Mucosa of descending colon (tissue), 3 donors: ENCODE data around the gene ARFRP1. TPM values are rescaled to one million over a fixed set of nuclear protein-coding genes. Genes with fewer than 3 reads are reported as not detected.

ENCODE experiments used
- ATAC-seq: fragments of 200-7000 bp; cut with Tn5 transposase; one replicate; pipeline ENCODE4 v1.9.1; 2020; ENCODE audit warnings: mild to moderate bottlenecking, moderate library complexity
- DNase-seq, 3 donors: peaks; one replicate each; pipeline ENCODE4 v3.0.0-alpha.2; 2020
- H3K36me3 ChIP-seq: fragments of 200-600 bp; one replicate; pipeline ENCODE4 v1.8.0; 2021; ENCODE audit warnings: low read depth, mild to moderate bottlenecking
- H3K4me1 ChIP-seq: fragments of 200-600 bp; one replicate; pipeline ENCODE4 v1.8.0; 2021; ENCODE audit warnings: low read depth, mild to moderate bottlenecking
- H3K4me3 ChIP-seq: fragments of 200-600 bp; one replicate; pipeline ENCODE4 v1.8.0; 2021; ENCODE audit warnings: mild to moderate bottlenecking
- H3K9me3 ChIP-seq: fragments of 200-600 bp; one replicate; pipeline ENCODE4 v1.8.0; 2021; ENCODE audit warnings: mild to moderate bottlenecking
- intact Hi-C, 2 donors: fragments of 100-400 bp; cut with DNase I in 1 of 2; cut with micrococcal nuclease in 1 of 2; formaldehyde crosslinking; loops; one replicate each; pipeline versions ENCODE4 v1.11.0 to v1.11.1; 2022; cut with DNase I, micrococcal nuclease
- long read RNA-seq, 2 donors: library from polyadenylated mRNA; unstranded; transcript quantifications; one replicate each; pipeline ENCODE4 v2.0.0, GENCODE V29; 2019 to 2021
- total RNA-seq, 3 donors: library from RNA; stranded (reverse); fragmentation: NEBNext Ultra II Directional in 2 of 3; extraction: Animal tissue kit (Norgen Biotek cat#: 25700) in 2 of 3; gene quantifications; one replicate each; pipeline versions ENCODE4 v1.2.1 to v1.2.4, GENCODE V29; 2021 to 2023
- TF ChIP-seq, protein P1 (sequence below): fragments of 200-600 bp; IDR thresholded peaks from one replicate; pipeline ENCODE4 v1.8.0; 2022; ENCODE audit warnings: antibody characterized with exemption, mild to moderate bottlenecking
- donor health status: DM: no; HTN: no; CAD: no; lungs with moderate emphysema.
- donor health status: DM: no; HTN: no; CAD: no.
- donor health status: DM: no; HTN: yes; CAD: no.

ARFRP1 gene, protein sequence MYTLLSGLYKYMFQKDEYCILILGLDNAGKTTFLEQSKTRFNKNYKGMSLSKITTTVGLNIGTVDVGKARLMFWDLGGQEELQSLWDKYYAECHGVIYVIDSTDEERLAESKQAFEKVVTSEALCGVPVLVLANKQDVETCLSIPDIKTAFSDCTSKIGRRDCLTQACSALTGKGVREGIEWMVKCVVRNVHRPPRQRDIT
- total RNA-seq, result 10 to 100 TPM; 64.5 to 69.7 (median 68.6) TPM
- long read RNA-seq, donor 1, transcript ARFRP1-212 (8 exons, 1,623 nt), result minor isoform, 10 of 119 reads
- long read RNA-seq, donor 1, transcript ARFRP1-214 (8 exons, 2,559 nt), result major isoform, 32 of 119 reads
- long read RNA-seq, donor 1, transcript ARFRP1-213 (8 exons, 2,456 nt), result minor isoform, 5 of 119 reads
- long read RNA-seq, donor 1, partial matches to known transcripts, result 6 of 119 reads
- long read RNA-seq, donor 1, other reads (novel, unspliced or antisense), result 58 of 119 reads
- long read RNA-seq, donor 2, transcript ARFRP1-208 (7 exons, 2,974 nt), result minor isoform, 10 of 76 reads
- long read RNA-seq, donor 2, transcript ARFRP1-214 (8 exons, 2,559 nt), result major isoform, 21 of 76 reads
- long read RNA-seq, donor 2, partial matches to known transcripts, result 4 of 76 reads
- long read RNA-seq, donor 2, other reads (novel, unspliced or antisense), result 34 of 76 reads

DNA sequence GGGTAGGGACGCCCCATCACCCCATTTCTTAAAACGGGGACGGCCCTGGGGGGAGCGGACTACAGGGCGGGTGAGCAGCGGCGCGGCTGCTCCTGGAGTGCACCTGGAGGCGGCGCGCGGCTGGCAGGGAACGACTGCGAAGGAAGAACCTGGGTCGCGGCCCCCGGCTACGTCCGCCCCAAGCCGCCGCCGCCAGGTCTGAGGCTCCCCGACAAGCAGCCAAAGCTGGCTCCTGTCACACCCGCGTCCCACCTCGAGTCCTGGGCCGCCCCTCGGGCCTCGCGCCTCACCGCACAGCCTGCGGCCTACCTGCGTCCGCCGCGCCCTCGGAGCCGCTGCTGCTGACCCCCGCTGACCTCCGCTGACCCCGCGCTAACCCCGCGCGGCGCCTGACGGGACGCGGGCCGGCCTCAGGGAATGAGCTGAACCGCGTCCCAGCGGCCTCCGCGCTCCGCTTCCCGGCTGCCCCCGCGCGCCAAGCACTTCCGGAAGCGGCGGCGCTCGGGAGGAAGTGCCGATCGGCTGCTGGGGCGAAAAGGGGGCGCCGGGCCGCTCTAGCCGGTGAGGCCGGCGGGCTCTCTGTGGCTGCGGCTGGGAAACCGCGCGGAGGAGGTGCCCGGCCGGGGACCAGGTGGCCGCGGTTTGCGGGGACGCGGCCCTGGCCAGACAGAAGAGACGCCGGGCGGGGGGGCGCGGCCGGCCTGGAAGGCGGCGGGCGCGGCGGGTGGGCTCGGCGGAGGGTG lies at the start of gene ARFRP1, which contains the start of gene ZGPAT:
TSS of gene ARFRP1 (minus strand) at position 419 of the 743 bp plus-strand sequence. CDS start 885 bp downstream, outside the sequence.
TSS of gene ZGPAT (plus strand) at position 482 of the 743 bp plus-strand sequence. CDS start 542 bp downstream, outside the sequence.
- Histone ChIP-seq H3K4me1 (peaks cover 18% of the 10 kb centered on the region), H3K9me3 (no peaks in the 10 kb centered on the region), H3K4me3 (peak within 1 kb of the TSS; percentile 87), H3K36me3 (no peaks in the 10 kb centered on the region)
- intact Hi-C loops, result no loop called here
- TF ChIP-seq, protein P1, sequence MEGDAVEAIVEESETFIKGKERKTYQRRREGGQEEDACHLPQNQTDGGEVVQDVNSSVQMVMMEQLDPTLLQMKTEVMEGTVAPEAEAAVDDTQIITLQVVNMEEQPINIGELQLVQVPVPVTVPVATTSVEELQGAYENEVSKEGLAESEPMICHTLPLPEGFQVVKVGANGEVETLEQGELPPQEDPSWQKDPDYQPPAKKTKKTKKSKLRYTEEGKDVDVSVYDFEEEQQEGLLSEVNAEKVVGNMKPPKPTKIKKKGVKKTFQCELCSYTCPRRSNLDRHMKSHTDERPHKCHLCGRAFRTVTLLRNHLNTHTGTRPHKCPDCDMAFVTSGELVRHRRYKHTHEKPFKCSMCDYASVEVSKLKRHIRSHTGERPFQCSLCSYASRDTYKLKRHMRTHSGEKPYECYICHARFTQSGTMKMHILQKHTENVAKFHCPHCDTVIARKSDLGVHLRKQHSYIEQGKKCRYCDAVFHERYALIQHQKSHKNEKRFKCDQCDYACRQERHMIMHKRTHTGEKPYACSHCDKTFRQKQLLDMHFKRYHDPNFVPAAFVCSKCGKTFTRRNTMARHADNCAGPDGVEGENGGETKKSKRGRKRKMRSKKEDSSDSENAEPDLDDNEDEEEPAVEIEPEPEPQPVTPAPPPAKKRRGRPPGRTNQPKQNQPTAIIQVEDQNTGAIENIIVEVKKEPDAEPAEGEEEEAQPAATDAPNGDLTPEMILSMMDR, result no peak
- DNase-seq (peak; percentile 92 to 95 (median 94)), ATAC-seq (peak; percentile 94)

DNA sequence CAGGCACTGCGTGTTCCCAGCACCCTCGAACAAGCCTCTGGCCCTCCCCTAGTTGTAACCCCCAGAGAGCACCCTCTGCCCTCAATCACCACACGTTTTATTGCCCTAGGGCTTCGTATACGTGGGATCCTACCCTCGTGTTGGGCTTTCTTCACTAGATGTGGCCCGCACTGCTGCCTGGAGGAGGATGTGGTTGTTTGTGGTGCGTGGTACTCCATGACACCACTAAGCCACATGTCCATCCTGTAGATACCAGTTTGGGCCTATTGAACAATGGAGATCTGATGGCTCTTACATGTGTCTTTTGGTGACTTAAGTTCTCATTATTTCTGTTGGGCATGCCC lies 48.8 kb upstream of the ARFRP1 start:
- no peak for ATAC-seq
- Histone ChIP-seq H3K9me3 (no peaks in the 10 kb centered on the region), H3K4me3 (no peak overlapping the region), H3K36me3 (no peaks in the 10 kb centered on the region), H3K4me1 (no peaks in the 10 kb centered on the region)
- DNase-seq, result peak in 1 of 3 donors; percentile 7
- intact Hi-C loops, result no loop called here
- TF ChIP-seq, protein P1, result no peak

DNA sequence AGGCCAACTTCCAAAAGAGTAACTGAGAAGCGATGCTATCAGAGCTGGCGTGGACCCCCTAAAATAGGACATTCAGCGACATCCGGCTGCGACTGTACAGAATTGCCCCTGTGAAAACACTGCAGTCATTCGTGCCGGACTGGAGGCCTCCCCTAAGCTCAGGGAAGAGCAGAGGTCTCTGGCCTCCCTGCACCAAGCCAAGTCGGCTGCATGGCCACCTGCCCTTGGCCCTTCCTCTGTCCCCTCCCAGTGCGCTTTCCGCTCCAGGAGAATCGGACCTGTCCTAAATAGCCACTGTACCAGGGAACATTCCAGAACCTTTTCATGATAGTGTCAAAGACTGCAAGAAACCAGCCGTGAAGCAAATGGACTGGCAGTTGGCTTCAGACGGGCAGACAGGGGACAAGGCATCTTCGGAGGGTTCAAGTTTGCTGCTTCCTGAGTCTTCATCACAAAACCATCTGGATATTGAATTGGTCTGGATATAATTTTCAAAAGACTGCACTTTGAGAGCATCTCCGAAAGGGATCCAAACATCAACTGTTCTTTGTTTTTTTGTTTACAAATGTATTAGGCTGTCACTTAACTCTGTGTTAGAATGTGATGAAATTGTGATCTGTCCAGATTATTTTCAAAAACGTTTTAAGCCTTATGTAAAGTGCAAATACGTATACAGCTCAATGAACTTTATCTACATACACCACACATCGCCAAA lies 48.3 kb upstream of the ARFRP1 start:
- intact Hi-C loops, result no loop called here
- TF ChIP-seq, protein P1, result no peak

DNA sequence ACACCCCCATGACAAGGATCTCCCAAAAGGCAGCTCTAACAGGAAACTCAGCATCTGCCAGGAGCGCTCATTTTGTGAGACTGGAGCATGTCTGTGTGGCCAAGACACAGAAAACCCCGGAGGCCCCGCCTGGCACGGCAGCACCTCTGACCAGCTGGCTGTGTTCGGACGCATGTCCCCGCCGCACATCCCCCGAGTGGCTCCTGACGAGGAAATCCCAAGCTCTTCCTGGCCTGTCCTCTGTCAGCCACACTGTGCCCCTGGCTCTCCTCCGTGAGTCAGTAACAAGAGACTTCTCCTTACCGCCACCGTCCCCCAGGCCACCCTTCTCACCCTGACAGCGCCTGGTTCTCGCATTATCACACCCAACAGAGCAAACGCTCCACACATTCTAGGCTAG lies 46.2 kb upstream of the ARFRP1 start:
- Histone ChIP-seq H3K4me1 (no peaks in the 10 kb centered on the region), H3K36me3 (no peaks in the 10 kb centered on the region), H3K9me3 (no peaks in the 10 kb centered on the region), H3K4me3 (no peak overlapping the region)
- intact Hi-C loops, result no loop called here
- DNase-seq, result peak in 1 of 3 donors; percentile 48
- TF ChIP-seq, protein P1, result no peak
- ATAC-seq, result no peak

More for the DNA sequence above, 48.3 kb upstream of the ARFRP1 start:
- Histone ChIP-seq H3K4me1 (no peaks in the 10 kb centered on the region), H3K9me3 (no peaks in the 10 kb centered on the region), H3K4me3 (no peak overlapping the region), H3K36me3 (no peaks in the 10 kb centered on the region)
- no peak for ATAC-seq
- DNase-seq, result peak in 1 of 3 donors; percentile 31

DNA sequence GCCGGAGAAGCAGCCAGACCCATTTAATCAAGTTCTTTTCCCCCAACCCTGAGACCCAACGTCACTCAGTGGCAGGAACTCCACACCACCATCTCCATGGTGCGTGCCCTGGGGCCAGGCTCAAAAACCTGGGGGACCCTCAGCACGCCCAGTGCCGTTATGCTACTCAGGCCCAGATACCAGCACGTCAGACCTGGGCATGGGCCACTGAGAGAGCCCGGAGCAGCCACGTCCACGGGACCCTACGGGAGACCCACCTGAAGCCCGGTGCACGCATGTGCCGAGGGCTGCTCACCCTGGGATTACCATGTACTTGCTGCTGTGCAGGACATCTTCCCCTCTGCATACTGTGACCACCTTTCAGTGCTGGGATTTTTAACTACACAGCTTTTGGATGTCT lies 45.6 kb upstream of the ARFRP1 start:
- intact Hi-C loops, result no loop called here
- no peaks in the 10 kb centered on the region for H3K9me3 ChIP-seq
- TF ChIP-seq, protein P1, result no peak
- no peaks in the 10 kb centered on the region for H3K36me3 ChIP-seq
- H3K4me1 ChIP-seq, result no peaks in the 10 kb centered on the region
- ATAC-seq (no peak), DNase-seq (no peak)
- no peak overlapping the region for H3K4me3 ChIP-seq
